Breast epithelium (tissue), 4 donors: ENCODE data around the gene NFIL3. TPM values are rescaled to one million over a fixed set of nuclear protein-coding genes. Genes with fewer than 3 reads are reported as not detected.
"Not testable (repeated sequence)": the region's sequence is repeated elsewhere in the genome, so short reads cannot be mapped to it uniquely, and the experiment has no call there.

Source experiments
- DNase-seq, 2 donors: peaks; one replicate each; pipeline ENCODE4 v3.0.0-alpha.2; 2019; ENCODE audit warnings: low spot score in 2 of 2
- H3K27ac ChIP-seq, 2 donors: fragments of 200-600 bp; sonication (generic) in 1 of 2; one replicate each; pipeline ENCODE4 v1.5.1; 2016 to 2019; ENCODE audit warnings: mild to moderate bottlenecking in 1 of 2
- H3K27me3 ChIP-seq, 2 donors: fragments of 200-600 bp; sonication (generic) in 1 of 2; one replicate each; pipeline versions ENCODE4 v1.5.1 to v1.6.0; 2017 to 2019; ENCODE audit warnings: control low read depth in 1 of 2, mild to moderate bottlenecking in 1 of 2
- H3K36me3 ChIP-seq: fragments of 200-600 bp; one replicate; pipeline ENCODE4 v1.5.1; 2019
- H3K4me1 ChIP-seq, 2 donors: fragments of 200-600 bp; sonication (generic); one replicate each; pipeline ENCODE4 v1.5.1; 2016 to 2019; ENCODE audit warnings: control low read depth in 1 of 2
- H3K4me3 ChIP-seq, 3 donors: fragments of 200-600 bp; sonication (generic); 1 replicate in 2 of 3; 2 replicates in 1 of 3; pipeline ENCODE4 v1.5.1; 2016 to 2019; ENCODE audit warnings: mild to moderate bottlenecking in 3 of 3, moderate library complexity in 2 of 3
- H3K9me3 ChIP-seq, 2 donors: fragments of 200-600 bp; sonication (generic) in 1 of 2; one replicate each; pipeline ENCODE4 v1.5.1; 2016 to 2019; ENCODE audit warnings: control low read depth in 1 of 2
- POLR2A ChIP-seq: fragments of 450-650 bp; IDR thresholded peaks from one replicate; pipeline ENCODE4 v1.6.1; 2016; ENCODE audit warnings: antibody characterized with exemption, mild to moderate bottlenecking, moderate library complexity
- POLR2AphosphoS5 ChIP-seq, 3 donors: sonication (generic); formaldehyde crosslinking; IDR thresholded peaks; one replicate each; pipeline ENCODE4 v1.6.1; 2017; ENCODE audit warnings: antibody characterized with exemption in 3 of 3
- intact Hi-C: fragments of 100-400 bp; cut with DNase I; formaldehyde crosslinking; loops from one replicate; pipeline ENCODE4 v1.15.1; 2023; ENCODE audit warnings: low total_unique reads
- total RNA-seq, 3 donors: library from RNA; depleted of rRNA; stranded (reverse); fragments of >200 nt; gene quantifications; one replicate each; pipeline ENCODE4 v1.1.0, GENCODE V29; 2016
- TF ChIP-seq, protein P1 (sequence below), 3 donors: fragments of 450-650 bp; IDR thresholded peaks; one replicate each; pipeline ENCODE4 v1.5.1; 2016 to 2017; ENCODE audit warnings: antibody characterized with exemption in 3 of 3, mild to moderate bottlenecking in 3 of 3, moderate library complexity in 3 of 3

Gene NFIL3
- total RNA-seq, 3 donors from 2014 or later = 65.1 to 87.2 (median 74.9) TPM

DNA sequence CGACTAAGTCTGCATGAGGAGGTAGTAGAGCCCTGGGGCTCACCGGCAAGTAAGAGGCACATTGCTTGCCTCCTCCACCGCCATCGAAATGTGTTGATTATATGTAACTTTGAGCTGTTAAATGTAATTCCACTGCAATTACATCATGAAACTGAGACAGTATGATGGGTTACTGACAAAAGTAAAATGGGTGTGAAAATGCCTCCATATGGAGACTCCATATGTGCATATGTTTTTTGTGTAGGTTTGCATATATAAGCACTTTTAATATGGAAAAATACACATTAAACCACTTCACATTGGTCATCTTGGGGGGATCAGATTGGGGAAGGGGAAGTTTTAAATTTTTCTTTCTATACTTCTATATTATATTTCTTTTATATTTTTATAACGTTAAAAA lies 29.8 kb downstream of the NFIL3 start:
- Histone ChIP-seq H3K9me3 (no peaks in the 10 kb centered on the region), H3K4me3 (no peak overlapping the region), H3K36me3 (no peaks in the 10 kb centered on the region), H3K27me3 (no peaks in the 10 kb centered on the region), H3K27ac (no peak overlapping the region), H3K4me1 (no peaks in the 10 kb centered on the region)
- intact Hi-C loops = no loop called here
- TF ChIP-seq, protein P1, sequence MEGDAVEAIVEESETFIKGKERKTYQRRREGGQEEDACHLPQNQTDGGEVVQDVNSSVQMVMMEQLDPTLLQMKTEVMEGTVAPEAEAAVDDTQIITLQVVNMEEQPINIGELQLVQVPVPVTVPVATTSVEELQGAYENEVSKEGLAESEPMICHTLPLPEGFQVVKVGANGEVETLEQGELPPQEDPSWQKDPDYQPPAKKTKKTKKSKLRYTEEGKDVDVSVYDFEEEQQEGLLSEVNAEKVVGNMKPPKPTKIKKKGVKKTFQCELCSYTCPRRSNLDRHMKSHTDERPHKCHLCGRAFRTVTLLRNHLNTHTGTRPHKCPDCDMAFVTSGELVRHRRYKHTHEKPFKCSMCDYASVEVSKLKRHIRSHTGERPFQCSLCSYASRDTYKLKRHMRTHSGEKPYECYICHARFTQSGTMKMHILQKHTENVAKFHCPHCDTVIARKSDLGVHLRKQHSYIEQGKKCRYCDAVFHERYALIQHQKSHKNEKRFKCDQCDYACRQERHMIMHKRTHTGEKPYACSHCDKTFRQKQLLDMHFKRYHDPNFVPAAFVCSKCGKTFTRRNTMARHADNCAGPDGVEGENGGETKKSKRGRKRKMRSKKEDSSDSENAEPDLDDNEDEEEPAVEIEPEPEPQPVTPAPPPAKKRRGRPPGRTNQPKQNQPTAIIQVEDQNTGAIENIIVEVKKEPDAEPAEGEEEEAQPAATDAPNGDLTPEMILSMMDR (IDR thresholded peaks at IDR 0.05) = no peak
- TF ChIP-seq POLR2A (no peak), POLR2AphosphoS5 (IDR thresholded peaks at IDR 0.05) (no peak)
- no peak for DNase-seq

DNA sequence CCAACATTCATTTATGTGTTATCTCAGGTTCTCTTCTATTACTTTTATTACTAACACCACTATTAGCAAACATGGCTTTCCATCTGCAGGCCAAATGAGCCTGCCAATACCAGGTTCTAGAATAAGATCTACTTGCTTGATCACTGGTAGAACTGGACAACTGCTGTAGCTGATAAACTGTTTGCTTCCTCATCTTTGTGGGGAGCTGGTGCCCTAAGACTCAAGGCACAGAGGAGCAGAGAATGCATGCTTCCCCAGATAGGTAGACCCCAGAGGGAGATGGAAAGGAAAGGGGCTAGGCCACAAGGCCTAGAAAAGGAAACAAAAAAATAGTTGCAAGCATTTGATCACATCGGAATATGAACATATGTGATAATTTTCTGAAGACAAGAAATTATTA lies 31.2 kb downstream of the NFIL3 start:
- DNase-seq = no peak
- Histone ChIP-seq H3K4me3 (no peak overlapping the region), H3K4me1 (no peaks in the 10 kb centered on the region), H3K36me3 (no peaks in the 10 kb centered on the region), H3K9me3 (no peaks in the 10 kb centered on the region), H3K27me3 (no peaks in the 10 kb centered on the region), H3K27ac (no peak overlapping the region)
- intact Hi-C loops = no loop called here
- no peak for TF ChIP-seq POLR2A
- TF ChIP-seq POLR2AphosphoS5 (IDR thresholded peaks at IDR 0.05) = no peak
- TF ChIP-seq, protein P1 (IDR thresholded peaks at IDR 0.05) = no peak

DNA sequence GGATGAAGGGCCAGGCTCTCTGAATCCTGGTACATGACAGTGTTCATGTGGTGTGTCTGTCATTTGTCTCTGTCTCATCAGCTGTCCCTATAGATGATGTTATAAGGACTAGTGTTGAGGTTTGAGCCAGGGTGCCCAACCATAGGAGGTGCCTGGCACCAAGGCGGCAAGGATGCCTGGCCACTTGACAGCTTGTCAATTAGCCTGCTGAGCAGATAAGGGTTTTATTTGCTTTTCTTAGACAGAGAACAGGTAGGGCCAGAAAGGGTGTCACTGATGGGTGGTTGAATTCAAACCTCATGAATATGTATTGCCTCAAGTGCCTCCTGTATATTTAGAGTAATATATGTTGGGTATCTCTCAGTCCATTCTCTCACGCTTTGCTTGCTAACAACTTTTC lies 31.8 kb downstream of the NFIL3 start:
- H3K4me3 ChIP-seq = no peak overlapping the region
- no peak for TF ChIP-seq POLR2A
- TF ChIP-seq POLR2AphosphoS5 (IDR thresholded peaks at IDR 0.05) = no peak
- TF ChIP-seq, protein P1 (IDR thresholded peaks at IDR 0.05) = no peak
- H3K4me1 ChIP-seq = no peaks in the 10 kb centered on the region
- no peaks in the 10 kb centered on the region for H3K27me3 ChIP-seq
- no peaks in the 10 kb centered on the region for H3K9me3 ChIP-seq
- H3K36me3 ChIP-seq = no peaks in the 10 kb centered on the region
- no peak overlapping the region for H3K27ac ChIP-seq
- no peak for DNase-seq
- intact Hi-C loops = no loop called here

DNA sequence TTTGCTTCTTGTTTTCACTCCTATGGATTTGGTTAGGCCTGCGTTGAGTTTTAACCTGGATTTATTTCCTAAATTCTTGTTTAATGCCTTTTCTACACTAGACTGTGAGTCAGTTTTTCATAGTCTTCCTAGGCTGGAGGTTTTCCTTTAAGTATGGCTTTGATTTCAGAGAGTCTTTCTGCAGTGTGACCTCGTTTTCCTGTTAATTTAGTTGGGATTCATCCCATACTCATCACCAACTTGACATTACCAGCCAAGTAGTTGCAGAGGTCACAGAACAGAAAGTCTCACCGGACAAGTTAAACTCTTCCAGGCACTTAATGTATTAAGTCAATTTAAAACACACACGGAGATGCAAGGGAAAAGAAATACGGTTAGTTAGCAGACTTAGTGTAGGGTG lies 32.2 kb downstream of the NFIL3 start:
- TF ChIP-seq, protein P1 (IDR thresholded peaks at IDR 0.05) = no peak
- no peak for TF ChIP-seq POLR2A
- TF ChIP-seq POLR2AphosphoS5 (IDR thresholded peaks at IDR 0.05) = no peak
- H3K36me3 ChIP-seq = no peaks in the 10 kb centered on the region
- intact Hi-C loops = no loop called here

DNA sequence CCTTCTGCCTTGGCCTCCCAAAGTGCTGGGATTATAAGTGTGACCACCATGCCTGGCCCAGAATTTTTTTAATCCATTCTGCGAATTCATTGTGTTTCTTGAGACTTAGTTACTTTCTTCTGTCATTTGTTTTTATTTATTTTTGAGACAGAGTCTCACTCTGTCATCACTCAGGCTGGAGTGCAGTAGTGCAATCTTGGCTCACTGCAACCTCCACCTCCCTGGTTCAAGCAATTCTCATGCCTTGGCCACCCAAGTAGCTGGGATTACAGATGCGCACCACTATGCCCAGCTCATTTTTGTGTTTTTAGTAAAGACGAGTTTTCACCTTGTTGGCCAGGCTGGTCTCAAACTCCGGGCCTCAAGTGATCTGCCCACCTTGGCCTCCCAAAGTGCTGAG lies 33.9 kb downstream of the NFIL3 start:
- H3K27ac ChIP-seq = not testable (repeated sequence)

More for the DNA sequence above, 32.2 kb downstream of the NFIL3 start:
- Histone ChIP-seq H3K4me3 (no peak overlapping the region), H3K27me3 (no peaks in the 10 kb centered on the region), H3K27ac (no peak overlapping the region), H3K4me1 (no peaks in the 10 kb centered on the region), H3K9me3 (no peaks in the 10 kb centered on the region)
- no peak for DNase-seq

DNA sequence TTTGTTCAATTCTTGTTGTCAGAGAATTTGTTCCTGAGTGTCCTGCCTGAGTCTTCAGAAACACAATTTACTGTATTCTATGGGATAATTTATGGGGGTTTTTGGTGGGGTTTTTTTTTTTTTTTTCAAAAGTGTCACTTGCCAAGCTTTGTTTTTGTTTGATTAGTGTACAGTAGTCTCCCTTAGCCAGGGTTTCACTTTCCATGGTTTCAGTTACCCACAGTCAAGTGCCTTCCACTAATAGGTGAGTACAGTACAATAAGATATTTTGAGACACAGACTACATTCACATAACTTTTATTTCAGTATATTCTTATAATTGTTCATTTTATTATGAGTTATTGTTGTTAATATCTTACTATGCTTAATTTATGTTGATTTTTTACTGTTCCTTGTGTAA lies 36.9 kb downstream of the NFIL3 start:
- Histone ChIP-seq H3K4me3 (no peak overlapping the region), H3K27ac (no peak overlapping the region), H3K27me3 (no peaks in the 10 kb centered on the region), H3K9me3 (no peaks in the 10 kb centered on the region), H3K36me3 (no peaks in the 10 kb centered on the region), H3K4me1 (no peaks in the 10 kb centered on the region)
- DNase-seq = no peak
- TF ChIP-seq, protein P1 (IDR thresholded peaks at IDR 0.05) = no peak
- TF ChIP-seq POLR2AphosphoS5 (IDR thresholded peaks at IDR 0.05) = no peak
- TF ChIP-seq POLR2A = no peak
- intact Hi-C loops = no loop called here

More for the DNA sequence above, 33.9 kb downstream of the NFIL3 start:
- DNase-seq, H3K36me3 ChIP-seq, intact Hi-C loops, H3K9me3 ChIP-seq, H3K4me3 ChIP-seq, H3K27me3 ChIP-seq, H3K4me1 ChIP-seq: not testable (repeated sequence)
